ENCODE results near the gene TMEM233. TPM values are rescaled to one million over a fixed set of nuclear protein-coding genes. Genes with fewer than 3 reads are reported as not detected.

TMEM233 gene
- polyA plus RNA-seq, 1 experiment, result not detected

DNA sequence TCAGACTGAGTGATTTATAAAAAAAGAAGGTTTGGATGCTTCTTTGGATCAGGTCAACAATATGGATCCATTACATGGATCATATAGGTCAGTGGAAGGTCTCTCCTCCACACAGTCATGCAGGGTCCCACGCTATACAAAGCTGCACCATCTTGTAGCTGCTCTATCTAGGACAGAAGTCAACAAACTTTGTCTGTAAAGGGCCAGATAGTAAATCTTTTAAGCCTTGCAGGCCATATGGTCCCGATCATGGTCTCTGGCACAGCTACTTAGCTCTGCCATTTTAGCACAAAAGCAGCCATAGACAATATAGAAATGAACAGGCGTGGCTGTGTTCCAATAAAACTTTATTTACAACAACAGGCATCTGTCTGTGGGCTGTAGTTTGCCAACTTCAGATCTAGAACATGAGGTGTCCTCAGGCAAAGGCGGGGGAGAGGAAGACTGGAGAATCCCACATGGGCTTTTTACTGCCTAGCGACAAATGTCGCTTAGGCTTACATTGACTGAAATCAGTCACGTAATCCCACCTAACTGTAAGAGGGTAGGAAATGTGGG lies 36.7 kb downstream of the TMEM233 start:
- TF ChIP-seq, protein P1, sequence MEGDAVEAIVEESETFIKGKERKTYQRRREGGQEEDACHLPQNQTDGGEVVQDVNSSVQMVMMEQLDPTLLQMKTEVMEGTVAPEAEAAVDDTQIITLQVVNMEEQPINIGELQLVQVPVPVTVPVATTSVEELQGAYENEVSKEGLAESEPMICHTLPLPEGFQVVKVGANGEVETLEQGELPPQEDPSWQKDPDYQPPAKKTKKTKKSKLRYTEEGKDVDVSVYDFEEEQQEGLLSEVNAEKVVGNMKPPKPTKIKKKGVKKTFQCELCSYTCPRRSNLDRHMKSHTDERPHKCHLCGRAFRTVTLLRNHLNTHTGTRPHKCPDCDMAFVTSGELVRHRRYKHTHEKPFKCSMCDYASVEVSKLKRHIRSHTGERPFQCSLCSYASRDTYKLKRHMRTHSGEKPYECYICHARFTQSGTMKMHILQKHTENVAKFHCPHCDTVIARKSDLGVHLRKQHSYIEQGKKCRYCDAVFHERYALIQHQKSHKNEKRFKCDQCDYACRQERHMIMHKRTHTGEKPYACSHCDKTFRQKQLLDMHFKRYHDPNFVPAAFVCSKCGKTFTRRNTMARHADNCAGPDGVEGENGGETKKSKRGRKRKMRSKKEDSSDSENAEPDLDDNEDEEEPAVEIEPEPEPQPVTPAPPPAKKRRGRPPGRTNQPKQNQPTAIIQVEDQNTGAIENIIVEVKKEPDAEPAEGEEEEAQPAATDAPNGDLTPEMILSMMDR (IDR thresholded peaks at IDR 0.05; ENCODE audit: insufficient read depth, low read depth, low read length), result no peak
- no peak overlapping the region for H3K4me3 ChIP-seq (ENCODE audit: low read depth, low read length)
- H3K36me3 ChIP-seq (ENCODE audit: control insufficient read depth, insufficient read depth, low read length), result no peaks in the 10 kb centered on the region
- no peaks in the 10 kb centered on the region; the same call in 1 of the 2 replicates for H3K27me3 ChIP-seq (ENCODE audit: control insufficient read depth, insufficient read depth, low read length)
- DNase-seq (ENCODE audit: low read depth), result no peak
- ChIA-PET CTCF (no interaction called here), POLR2A (no interaction called here)

DNA sequence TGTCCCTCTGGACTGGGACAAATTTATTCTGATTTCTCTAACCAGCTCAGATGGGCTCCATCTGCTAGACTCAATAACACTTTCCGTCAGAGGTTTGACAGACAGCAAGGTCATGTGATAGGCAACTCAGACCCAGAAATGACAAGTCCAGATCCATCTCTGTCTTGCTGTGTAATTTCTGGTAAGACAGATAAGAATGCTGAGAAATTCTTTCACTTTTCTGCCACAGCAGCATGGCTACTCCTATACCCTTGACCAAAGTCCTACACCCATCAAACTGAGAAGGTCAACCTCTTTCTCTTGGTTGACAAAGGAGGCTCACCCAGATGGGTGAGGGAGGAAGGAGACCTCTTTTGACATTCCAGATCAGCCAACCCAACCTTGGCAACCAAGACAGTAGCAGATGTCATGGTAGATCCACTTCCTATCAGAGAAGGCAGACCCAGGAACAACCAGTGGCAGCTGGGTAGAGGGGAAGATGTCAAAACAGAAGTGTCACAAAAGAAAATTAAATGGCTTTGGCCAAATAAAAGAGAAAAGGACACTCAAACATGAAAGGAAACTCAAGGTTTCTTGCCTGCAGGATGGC lies 37.5 kb downstream of the TMEM233 start:
- POLR2A ChIA-PET, result no interaction called here

DNA sequence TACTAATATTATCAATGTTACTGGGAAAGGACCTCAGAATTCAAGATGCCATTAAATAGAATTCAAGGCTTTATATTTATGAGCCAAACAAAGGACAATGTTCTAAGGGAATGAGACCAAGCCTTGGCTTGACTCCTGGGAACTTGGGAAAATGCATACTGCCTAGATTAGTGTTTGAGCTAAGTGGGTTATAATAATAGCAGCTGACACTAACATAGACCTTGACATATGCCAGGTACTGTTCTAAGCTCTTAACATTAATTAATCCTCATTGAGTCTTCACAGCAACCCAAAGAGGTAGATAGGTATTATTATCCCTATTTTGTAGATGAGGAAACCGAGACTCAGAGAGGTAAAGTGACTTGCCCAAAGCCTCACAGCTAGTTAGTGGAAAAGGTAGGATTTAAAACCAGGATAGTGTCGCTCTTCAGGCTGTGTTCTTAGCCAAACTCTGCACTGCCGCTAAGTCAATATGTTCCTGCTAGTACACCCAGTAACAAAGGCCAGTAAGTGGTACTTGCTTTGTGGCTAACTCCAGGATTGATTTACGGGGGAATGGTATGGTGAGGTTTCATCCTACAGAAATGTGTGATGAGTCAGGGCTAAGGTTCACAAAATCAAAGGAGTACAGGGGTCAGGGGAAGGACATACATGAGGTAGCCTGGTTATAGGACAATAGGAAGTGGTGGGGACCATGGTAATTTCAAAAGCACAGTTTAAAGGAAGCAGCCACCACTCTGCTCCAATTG lies 38.5 kb downstream of the TMEM233 start:
- Histone ChIP-seq H3K36me3 (ENCODE audit: control insufficient read depth, insufficient read depth, low read length) (no peaks in the 10 kb centered on the region), H3K4me3 (ENCODE audit: low read depth, low read length) (no peak overlapping the region), H3K27me3 (ENCODE audit: control insufficient read depth, insufficient read depth, low read length) (no peaks in the 10 kb centered on the region; the same call in 1 of the 2 replicates)
- no peak for DNase-seq (ENCODE audit: low read depth)
- POLR2A ChIA-PET, result no interaction called here
- CTCF ChIA-PET, result interaction anchor here (1.2 kb wide), 1 partner anchor 10 kb away, joined by 5 read pairs; no protein-coding TSS in a partner anchor
- TF ChIP-seq, protein P1 (IDR thresholded peaks at IDR 0.05; ENCODE audit: insufficient read depth, low read depth, low read length), result no peak

More for the DNA sequence above, 37.5 kb downstream of the TMEM233 start:
- Histone ChIP-seq H3K36me3 (ENCODE audit: control insufficient read depth, insufficient read depth, low read length) (no peaks in the 10 kb centered on the region), H3K27me3 (ENCODE audit: control insufficient read depth, insufficient read depth, low read length) (no peaks in the 10 kb centered on the region; the same call in 1 of the 2 replicates), H3K4me3 (ENCODE audit: low read depth, low read length) (no peak overlapping the region)
- TF ChIP-seq, protein P1 (IDR thresholded peaks at IDR 0.05; ENCODE audit: insufficient read depth, low read depth, low read length), result no peak
- CTCF ChIA-PET, result no interaction called here
- no peak for DNase-seq (ENCODE audit: low read depth)

DNA sequence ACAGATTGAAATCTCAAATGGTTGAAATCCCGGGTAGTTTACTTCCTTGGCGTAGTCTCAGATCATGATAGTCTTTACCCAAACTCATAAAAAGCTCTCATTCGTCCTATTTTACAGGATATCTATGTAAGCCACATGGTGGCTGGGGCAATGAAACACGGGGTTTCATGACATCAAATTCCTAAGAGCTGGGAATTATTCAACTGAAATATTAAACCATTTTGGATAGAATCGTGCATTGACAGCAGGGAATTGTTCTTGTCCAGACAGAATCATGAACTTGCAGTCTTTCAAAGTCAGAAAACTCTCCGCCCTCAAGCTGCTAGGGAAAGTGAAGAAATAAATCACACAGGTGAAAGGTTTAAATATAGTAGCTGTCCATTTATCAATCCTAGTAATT lies 41.2 kb downstream of the TMEM233 start:
- CTCF ChIA-PET, result interaction anchor here (0.6 to 1.0 kb wide), 3 partner anchors 11 to 33 kb away, joined by 3 to 4 read pairs (median 3); partner anchors contain the start of gene PRKAB1
- Histone ChIP-seq H3K4me3 (ENCODE audit: low read depth, low read length) (no peak overlapping the region), H3K27me3 (ENCODE audit: control insufficient read depth, insufficient read depth, low read length) (no peaks in the 10 kb centered on the region; the same call in 1 of the 2 replicates), H3K36me3 (ENCODE audit: control insufficient read depth, insufficient read depth, low read length) (no peaks in the 10 kb centered on the region)
- no peak for DNase-seq (ENCODE audit: low read depth)
- POLR2A ChIA-PET, result no interaction called here
- TF ChIP-seq, protein P1 (IDR thresholded peaks at IDR 0.05; ENCODE audit: insufficient read depth, low read depth, low read length), result no peak

DNA sequence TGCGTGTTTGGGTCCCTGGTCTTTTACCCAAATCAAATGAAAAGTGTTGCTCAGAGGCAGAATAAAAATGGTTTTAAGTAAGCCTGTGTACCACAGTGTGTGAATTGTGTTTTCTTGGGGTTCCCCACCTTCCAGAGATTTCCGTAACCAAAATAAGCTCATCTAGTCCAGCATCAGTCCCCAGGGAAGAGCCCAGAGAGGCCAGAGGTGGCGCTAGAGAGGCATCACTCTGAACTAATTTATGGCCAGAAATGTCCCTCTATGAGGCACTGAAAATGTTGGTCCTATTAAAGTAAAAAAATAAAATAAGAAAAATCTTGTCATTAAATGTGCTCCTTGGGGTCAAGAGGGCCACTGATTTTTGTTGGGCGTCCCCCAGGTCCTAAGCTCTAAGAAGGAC lies 49.4 kb downstream of the TMEM233 start:
- Histone ChIP-seq H3K27me3 (ENCODE audit: control insufficient read depth, insufficient read depth, low read length) (no peaks in the 10 kb centered on the region), H3K36me3 (ENCODE audit: control insufficient read depth, insufficient read depth, low read length) (no peaks in the 10 kb centered on the region), H3K4me3 (ENCODE audit: low read depth, low read length) (no peak overlapping the region)
- DNase-seq (ENCODE audit: low read depth), result no peak
- POLR2A ChIA-PET, result no interaction called here
- TF ChIP-seq, protein P1 (IDR thresholded peaks at IDR 0.05; ENCODE audit: insufficient read depth, low read depth, low read length), result no peak
- CTCF ChIA-PET, result interaction anchor here (0.9 to 1.3 kb wide), 3 partner anchors 11 to 13 kb away, joined by 3 to 5 read pairs (median 4); no protein-coding TSS in a partner anchor

Measured in BJ (cell line).